HUES48 (cell line): ENCODE measurements around the gene VPS37C.
A peak's percentile ranks its signal among the peaks of the same experiment; 100 is the strongest.

Source experiments
- H3K27ac ChIP-seq: one replicate; pipeline ENCODE4 v1.7.0; 2013; ENCODE audit warnings: low read depth, low read length, inconsistent platforms
- H3K27me3 ChIP-seq: 2 replicates; pipeline ENCODE4 v1.6.1; 2013; ENCODE audit warnings: mild to moderate bottlenecking, low read length; ENCODE audit not compliant: control insufficient read depth, insufficient read depth
- H3K36me3 ChIP-seq: 2 replicates; pipeline ENCODE4 v1.6.1; 2013; ENCODE audit warnings: low read length; ENCODE audit not compliant: control insufficient read depth, insufficient read depth
- H3K4me1 ChIP-seq: 2 replicates; pipeline ENCODE4 v1.6.1; 2013; ENCODE audit warnings: mild to moderate bottlenecking, low read length; ENCODE audit not compliant: control insufficient read depth, insufficient read depth
- H3K4me3 ChIP-seq: 2 replicates; pipeline ENCODE4 v1.5.1; 2013; ENCODE audit warnings: mild to moderate bottlenecking, low read depth, low read length
- H3K9ac ChIP-seq: 2 replicates; pipeline ENCODE4 v1.6.1; 2013; ENCODE audit warnings: mild to moderate bottlenecking, low read depth, low read length, moderate library complexity
- H3K9me3 ChIP-seq: 2 replicates; pipeline ENCODE4 v1.6.1; 2013; ENCODE audit warnings: low read length; ENCODE audit not compliant: control insufficient read depth, insufficient read depth

VPS37C gene

DNA sequence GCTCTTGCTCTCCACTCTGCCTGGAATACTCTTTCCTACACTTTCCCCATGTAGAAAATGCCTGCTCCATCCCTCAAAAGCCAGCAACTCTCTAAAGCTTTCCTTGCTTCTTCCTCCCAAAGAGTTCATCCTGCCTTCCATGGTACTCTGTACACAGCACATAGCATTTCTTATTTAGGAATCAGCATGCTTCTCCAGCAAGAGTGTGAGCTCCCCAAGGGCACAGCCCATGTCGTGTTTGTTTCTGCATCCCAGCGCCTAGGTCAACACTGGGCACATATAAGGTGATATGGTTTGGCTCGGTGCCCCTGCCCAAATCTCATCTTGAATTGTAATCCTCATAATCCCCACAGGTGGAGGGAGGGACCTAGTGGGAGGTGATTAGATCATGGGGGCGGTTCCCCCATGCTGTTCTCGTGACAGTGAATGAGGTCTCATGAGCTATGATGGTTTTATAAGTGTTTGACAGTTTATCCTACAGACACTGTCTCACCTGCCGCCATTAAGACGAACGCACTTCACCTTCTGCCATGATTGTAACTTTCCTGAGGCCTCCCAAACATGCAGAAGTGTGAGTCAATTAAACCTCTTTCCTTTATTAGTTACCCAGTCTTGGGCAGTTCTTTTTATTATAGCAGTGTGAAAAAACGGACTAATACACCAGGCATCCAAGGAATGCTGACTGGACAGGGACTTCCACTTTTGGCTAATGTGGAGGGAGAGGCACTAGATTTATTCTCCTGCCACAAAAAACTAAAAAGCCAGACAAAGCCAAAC is 8.2 kb downstream of the VPS37C start:
- Histone ChIP-seq H3K36me3 (peaks cover 4% of the 10 kb centered on the region), H3K9me3 (no peaks in the 10 kb centered on the region), H3K9ac (no peak overlapping the region), H3K27me3 (no peaks in the 10 kb centered on the region), H3K27ac (no peak overlapping the region), H3K4me1 (peaks cover 36% of the 10 kb centered on the region), H3K4me3 (no peak overlapping the region)

DNA sequence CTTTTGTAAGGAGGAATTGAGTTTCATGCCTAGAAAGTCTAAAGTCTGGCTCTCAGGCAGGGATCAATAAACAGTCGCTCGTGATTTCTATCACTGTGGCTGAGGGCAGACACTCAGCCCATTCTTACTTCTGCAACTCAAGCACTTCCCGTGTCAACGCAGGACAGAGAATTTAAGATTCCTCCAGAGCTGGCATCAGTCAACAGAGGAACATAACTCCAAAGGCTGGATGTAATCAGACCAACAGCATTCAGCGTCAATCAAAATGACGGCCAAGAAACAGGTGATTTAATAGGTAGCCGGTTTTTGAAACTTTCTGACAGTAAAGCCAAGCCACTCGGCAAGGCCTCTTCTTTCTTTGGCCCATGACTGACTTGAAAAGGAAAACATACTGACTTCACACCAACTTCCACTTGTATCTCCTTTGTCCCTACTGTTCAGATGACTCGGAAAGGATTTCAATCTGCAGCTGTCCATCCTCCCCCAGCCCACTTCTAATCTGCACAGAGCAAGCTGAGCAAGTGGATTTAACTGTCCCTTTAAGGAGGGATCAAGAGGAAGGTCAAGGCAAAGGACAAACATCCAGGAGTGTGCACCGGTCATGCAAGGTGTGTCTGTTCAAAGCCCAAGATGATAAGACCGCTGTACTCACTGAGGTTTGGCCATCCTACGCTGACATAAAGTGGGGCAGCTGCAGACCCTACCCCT is 9.5 kb downstream of the VPS37C start:
- Histone ChIP-seq H3K4me1 (peaks cover 36% of the 10 kb centered on the region), H3K36me3 (no peaks in the 10 kb centered on the region; the same call in 1 of the 2 replicates), H3K9me3 (no peaks in the 10 kb centered on the region), H3K27me3 (no peaks in the 10 kb centered on the region), H3K4me3 (no peak overlapping the region), H3K9ac (no peak overlapping the region), H3K27ac (peak overlapping the region; percentile 2)

DNA sequence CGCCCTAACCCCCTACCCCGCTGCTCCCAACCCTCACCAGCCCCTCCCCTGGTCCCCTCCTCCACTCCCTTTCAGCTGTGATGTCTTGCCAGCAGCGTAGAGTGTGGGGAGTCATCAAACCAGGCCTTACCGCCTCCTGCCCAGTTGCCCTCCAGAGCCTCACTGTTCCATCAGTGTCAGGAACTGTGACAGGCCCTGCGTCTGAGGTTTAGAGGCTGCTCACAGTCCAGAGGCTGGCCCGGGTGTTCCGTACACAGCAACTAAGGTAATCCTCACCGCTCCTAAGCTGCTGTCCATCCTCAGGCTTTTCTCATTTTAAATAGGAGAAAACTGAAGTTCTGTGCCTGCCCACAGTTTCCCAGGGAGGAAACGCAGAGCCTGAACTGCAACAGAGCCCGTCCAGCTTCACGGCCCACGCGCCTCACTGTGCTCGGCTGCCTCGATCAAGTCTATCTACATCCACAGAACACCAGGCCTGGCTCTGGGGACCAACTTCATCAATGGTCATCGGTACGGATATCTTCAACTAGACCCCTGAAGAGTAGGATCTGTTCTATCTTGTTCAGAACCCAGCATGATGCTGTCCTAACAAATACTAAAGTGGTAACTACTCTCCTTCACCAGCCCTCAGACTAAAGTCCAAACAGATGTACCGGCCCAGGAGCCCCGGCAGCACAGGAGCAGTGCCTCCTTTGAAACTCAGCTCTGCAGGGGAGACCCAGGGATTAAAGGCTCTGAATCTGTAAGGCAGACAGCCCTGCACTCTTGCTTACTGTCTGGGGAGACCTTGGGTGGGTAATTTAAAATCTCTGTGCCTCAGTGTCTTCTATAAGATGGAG is 10.3 kb downstream of the VPS37C start:
- Histone ChIP-seq H3K36me3 (no peaks in the 10 kb centered on the region), H3K4me3 (no peak overlapping the region), H3K4me1 (peaks cover 36% of the 10 kb centered on the region), H3K27ac (peak overlapping the region; percentile 2), H3K9ac (no peak overlapping the region), H3K9me3 (no peaks in the 10 kb centered on the region), H3K27me3 (no peaks in the 10 kb centered on the region)

DNA sequence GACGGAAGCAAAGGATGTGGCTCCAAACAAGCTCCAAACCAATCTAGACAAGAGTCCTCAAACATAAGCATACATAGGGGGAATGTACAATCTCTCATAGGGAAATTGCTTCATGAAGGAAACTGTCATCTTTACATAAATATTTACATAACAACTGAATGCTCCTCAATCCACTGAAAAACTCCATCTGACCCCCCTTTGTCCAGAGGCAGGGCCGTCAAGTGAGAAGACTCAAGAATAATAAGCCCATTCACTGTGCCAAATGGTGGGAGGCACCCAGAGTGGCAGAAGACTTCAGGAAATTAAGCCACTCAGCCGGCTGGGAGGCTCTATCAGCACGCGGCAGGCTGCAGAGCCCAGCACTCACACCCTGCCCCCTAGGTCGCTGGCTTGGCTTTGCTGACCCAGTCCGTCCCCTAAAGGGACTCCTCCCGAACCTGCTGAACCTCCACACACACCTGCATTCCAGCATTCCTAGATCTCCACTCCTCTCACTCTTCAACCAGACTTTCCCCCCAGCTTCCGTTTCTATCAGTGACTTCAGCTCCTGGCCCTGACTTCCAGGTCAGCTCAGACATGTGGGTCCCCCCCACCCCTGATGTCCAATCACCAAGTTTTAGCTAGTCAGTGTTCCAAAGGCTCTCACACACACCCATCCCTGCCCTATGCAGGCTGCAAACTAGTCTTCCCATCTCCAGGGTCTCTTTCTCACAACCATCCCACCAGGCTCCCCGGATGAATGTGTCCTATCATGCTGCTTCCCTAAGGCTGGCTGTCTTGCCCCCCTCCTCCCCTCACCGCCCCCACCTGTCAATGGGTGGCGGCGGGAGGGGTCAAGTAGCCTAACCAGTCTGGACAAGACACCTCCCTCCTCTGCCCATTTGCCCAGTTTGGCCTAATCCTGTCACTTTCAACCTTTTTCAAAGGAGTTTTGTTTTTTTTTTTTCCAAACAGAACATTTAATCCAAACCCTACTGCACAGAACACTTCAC is 11.3 kb downstream of the VPS37C start:
- Histone ChIP-seq H3K4me1 (peaks cover 36% of the 10 kb centered on the region), H3K27ac (no peak overlapping the region), H3K9ac (no peak overlapping the region)

DNA sequence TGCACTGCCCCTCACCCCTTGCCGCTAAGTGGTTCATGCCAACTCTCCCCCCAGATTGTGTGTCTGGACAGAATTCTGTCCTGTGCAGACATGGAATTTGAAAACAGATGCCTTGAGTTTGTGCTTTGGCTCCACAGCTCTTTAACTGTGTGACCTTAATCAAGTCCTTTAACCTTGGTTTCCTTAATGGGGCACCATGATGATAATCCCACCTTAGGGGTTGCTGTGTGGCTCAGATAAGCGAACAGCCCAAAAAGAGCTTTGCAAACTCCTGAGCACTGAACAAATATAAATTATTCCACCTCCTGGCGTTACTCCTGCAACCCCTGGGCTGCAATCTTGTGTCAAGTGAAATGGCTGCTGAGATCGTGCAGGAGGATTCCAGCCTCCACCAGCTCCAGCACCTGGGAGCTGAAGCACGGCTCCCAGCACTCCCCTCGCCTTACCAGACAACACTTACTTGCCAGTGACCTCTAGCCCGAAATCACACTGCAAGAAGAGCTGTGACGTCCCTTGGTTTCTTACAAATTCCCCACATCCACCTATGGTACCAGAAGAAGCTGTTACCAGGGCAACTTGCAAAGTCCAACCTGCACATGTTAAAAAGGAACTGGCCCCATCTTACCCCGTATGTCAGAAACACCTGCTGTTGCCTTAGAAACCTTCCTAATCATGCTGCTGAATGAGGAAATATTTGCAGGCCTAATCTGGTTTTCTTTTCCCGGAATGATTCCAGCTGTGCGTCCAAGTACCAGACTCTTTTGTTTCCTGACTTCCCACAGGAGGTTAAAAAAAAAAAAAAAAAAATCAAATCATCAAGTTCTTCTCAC is 13.2 kb downstream of the VPS37C start:
- no peaks in the 10 kb centered on the region for H3K9me3 ChIP-seq
- no peak overlapping the region for H3K9ac ChIP-seq
- no peaks in the 10 kb centered on the region for H3K27me3 ChIP-seq
- H3K27ac ChIP-seq, result no peak overlapping the region
- H3K36me3 ChIP-seq, result no peaks in the 10 kb centered on the region
- no peak overlapping the region for H3K4me3 ChIP-seq
- peaks cover 36% of the 10 kb centered on the region for H3K4me1 ChIP-seq

More for the DNA sequence above, 11.3 kb downstream of the VPS37C start:
- Histone ChIP-seq H3K27me3 (no peaks in the 10 kb centered on the region), H3K36me3 (no peaks in the 10 kb centered on the region), H3K9me3 (no peaks in the 10 kb centered on the region), H3K4me3 (no peak overlapping the region)

DNA sequence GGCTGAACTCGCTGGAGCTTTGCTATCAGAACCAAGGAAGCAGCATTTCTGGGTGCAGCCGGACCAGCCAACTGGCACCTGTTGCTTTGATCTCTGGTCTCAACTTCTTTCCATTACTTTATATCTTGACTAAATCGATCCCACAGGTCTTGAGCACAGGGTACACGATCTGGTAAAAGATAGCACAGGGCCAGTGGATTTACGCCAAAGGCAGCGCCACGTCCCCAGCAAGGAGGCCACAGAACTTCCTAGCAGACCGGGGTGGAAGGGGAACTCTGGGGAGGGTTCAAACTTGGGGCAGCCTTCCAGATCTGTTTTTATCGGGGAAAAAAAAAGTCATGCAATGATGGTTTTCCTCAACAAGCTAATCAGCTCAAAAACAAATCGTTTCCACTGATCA is 14.0 kb downstream of the VPS37C start:
- Histone ChIP-seq H3K36me3 (no peaks in the 10 kb centered on the region), H3K27ac (no peak overlapping the region), H3K4me3 (no peak overlapping the region), H3K9me3 (no peaks in the 10 kb centered on the region), H3K9ac (no peak overlapping the region), H3K4me1 (peaks cover 30% of the 10 kb centered on the region), H3K27me3 (no peaks in the 10 kb centered on the region)

DNA sequence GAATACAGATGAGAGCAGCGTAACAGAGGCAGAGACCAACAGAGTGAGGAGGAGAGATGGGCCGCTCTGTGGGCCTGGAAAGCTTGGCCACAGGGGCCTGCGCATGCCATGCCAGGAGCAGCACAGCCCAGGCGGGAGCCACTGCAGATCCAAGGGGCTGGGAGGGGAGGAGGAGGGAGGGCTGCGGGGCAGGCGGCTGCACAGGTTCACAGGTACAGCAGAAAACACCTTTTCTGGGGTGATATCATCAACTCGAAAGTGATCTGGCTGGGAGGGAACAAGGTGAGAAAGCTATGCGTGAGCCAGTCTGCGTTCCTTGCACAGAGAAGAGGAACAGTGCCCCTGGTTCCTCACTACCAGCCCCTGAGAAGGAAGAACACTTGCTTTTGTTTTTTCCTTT is 14.8 kb downstream of the VPS37C start:
- no peak overlapping the region for H3K9ac ChIP-seq
- no peaks in the 10 kb centered on the region for H3K27me3 ChIP-seq
- H3K27ac ChIP-seq, result no peak overlapping the region
- H3K36me3 ChIP-seq, result no peaks in the 10 kb centered on the region
- no peaks in the 10 kb centered on the region for H3K9me3 ChIP-seq
- H3K4me3 ChIP-seq, result no peak overlapping the region
- H3K4me1 ChIP-seq, result peaks cover 22% of the 10 kb centered on the region

DNA sequence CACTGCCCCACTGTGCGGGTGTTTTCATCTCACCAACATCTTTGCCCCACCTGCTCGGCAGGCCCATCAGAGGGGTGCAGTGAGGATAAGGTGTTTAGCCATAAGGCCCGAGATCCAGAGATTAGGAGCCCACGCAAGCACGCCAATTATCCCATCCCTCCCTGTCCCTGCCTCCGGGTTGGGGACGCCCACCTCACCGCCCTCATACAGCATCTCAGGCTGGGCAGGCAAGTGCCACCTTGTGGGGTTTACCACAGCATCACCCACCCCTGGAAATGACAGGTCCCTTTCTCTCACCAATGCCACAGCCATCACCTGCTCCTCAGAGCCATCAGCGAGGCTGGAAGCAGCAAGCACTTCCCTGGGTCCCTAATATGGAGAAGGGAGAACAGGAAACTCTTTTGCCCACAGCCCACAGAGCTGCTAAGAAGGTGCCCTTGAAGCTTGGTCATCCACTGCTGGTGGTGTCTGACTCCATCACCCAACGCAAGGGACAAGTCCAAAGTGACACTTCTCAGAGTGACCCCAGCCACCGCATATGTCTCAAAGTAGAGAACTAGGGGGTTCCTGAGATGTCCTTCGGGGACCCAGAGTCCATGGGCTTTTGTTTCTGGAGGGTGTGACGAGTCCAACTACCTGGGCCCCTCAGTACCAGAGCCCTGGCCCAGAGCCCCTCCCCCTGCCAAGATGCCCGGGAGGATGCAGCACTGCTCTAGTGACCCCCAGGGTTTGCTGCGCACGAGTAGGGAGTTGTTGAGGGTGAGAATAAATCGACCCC is 15.8 kb downstream of the VPS37C start:
- no peaks in the 10 kb centered on the region for H3K27me3 ChIP-seq
- H3K4me1 ChIP-seq, result peaks cover 12% of the 10 kb centered on the region
- H3K36me3 ChIP-seq, result no peaks in the 10 kb centered on the region
- no peaks in the 10 kb centered on the region for H3K9me3 ChIP-seq
- H3K4me3 ChIP-seq, result no peak overlapping the region
- H3K9ac ChIP-seq, result no peak overlapping the region
- H3K27ac ChIP-seq, result no peak overlapping the region

DNA sequence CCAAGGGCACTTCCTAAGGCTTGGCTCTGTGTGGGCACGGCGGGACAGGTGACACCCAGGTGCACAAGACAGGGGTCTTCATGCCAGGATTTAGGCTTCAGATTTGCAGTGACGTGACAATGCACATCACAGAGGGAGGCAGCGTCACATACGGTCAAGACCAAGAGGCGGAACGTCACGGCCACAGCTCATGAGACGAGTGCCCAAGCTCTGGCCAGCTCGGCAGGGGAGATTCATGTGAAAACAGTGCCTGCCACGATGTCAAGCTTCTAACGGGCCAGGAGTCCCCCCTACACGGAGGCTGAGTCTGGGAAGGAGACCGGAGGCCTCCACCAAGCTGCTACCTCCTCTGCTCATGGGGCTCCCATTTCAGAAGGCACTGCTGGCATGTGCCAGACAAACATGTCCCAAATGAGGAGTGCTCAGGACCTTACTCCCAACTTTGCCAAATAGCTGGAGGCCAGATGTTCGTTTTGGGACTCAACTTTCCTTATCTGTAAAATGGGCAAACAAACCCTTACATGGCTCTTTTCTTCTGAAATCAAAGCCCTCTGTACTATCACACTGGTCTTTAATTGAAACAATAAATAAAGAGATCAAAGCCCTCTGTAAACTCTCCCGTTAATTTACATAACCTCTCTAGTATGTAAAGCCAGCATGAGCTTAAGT is 16.6 kb downstream of the VPS37C start:
- H3K9ac ChIP-seq, result no peak overlapping the region
- no peak overlapping the region for H3K27ac ChIP-seq
- H3K4me1 ChIP-seq, result peaks cover 5% of the 10 kb centered on the region
- H3K36me3 ChIP-seq, result no peaks in the 10 kb centered on the region
- H3K4me3 ChIP-seq, result no peak overlapping the region
- no peaks in the 10 kb centered on the region for H3K27me3 ChIP-seq
- no peaks in the 10 kb centered on the region for H3K9me3 ChIP-seq
